GM12878 (cell line): Measurements from ENCODE around the gene CDC42EP3.

Source experiments
- BCL11A ChIP-seq: IDR thresholded peaks from 2 replicates; pipeline ENCODE4 v1.6.1; 2011; ENCODE audit warnings: low read depth, low read length
- CREB1 ChIP-seq: IDR thresholded peaks from 2 replicates; pipeline ENCODE4 v1.6.1; 2012; ENCODE audit warnings: low read depth, mild to moderate bottlenecking, inconsistent platforms
- MEF2A ChIP-seq: IDR thresholded peaks from 2 replicates; pipeline ENCODE4 v1.6.1; 2011; ENCODE audit warnings: low read depth, mild to moderate bottlenecking, low read length, moderate library complexity; ENCODE audit not compliant: insufficient read depth
- POLR2A ChIP-seq: IDR thresholded peaks from 2 replicates; pipeline ENCODE4 v1.6.1; 2011; ENCODE audit warnings: low read depth, mild to moderate bottlenecking, low read length
- TARDBP ChIP-seq: IDR thresholded peaks from 2 replicates; pipeline ENCODE4 v1.6.1; 2016; ENCODE audit warnings: borderline replicate concordance
- TF ChIP-seq, protein P1 (sequence below): IDR thresholded peaks from 2 replicates; pipeline ENCODE4 v1.6.1; 2012; ENCODE audit warnings: low read depth, low read length, improper control_type of control experiment

DNA sequence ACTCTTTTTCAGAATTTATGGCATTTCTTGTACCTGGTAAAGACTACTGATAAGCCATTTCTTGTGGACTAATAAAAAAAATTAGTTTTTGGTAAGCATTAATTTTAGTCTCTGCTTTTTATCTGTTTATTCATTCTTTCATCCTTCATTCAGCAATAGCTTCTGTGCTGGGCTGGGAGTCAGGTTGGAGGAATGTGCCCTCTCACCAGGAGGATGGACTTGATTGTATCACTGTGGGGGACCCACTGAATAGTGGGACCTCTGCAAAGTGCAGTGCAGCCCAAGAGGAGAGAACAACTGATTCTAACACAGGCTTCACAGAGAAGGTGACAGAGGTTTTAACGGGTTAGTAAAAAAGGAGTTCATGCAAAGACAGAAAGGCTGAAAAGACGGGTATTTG, 39.1 kb downstream of the CDC42EP3 start:
- no peak for TF ChIP-seq BCL11A
- TF ChIP-seq MEF2A, result no peak
- TF ChIP-seq, protein P1, sequence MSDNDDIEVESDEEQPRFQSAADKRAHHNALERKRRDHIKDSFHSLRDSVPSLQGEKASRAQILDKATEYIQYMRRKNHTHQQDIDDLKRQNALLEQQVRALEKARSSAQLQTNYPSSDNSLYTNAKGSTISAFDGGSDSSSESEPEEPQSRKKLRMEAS, result no peak
- TF ChIP-seq CREB1, result no peak
- TF ChIP-seq POLR2A, result no peak
- TF ChIP-seq TARDBP, result no peak
